ENCODE data around the gene ZSWIM4.
"Not testable (repeated sequence)": the region's sequence is repeated elsewhere in the genome, so short reads cannot be mapped to it uniquely, and the experiment has no call there.

The ZSWIM4 gene

GRCh38 chr19:13788991-13789390 lies 6.3 kb upstream of the ZSWIM4 start:
- no peaks in the 10 kb centered on the region for H3K9me3 ChIP-seq
- intact Hi-C loops (cut with DNase I; ENCODE audit: low total_unique reads): loop anchor here (10.0 kb wide), 1 partner anchor 286 kb away; the partner anchor contains the start of gene MISP3
- no peaks in the 10 kb centered on the region for H3K36me3 ChIP-seq
- H3K27ac ChIP-seq: peak overlapping the region; percentile 86 to 92
- peaks cover 0 to 57% (median 29%) of the 10 kb centered on the region in 4 donors for H3K4me1 ChIP-seq
- TF ChIP-seq, protein P1, sequence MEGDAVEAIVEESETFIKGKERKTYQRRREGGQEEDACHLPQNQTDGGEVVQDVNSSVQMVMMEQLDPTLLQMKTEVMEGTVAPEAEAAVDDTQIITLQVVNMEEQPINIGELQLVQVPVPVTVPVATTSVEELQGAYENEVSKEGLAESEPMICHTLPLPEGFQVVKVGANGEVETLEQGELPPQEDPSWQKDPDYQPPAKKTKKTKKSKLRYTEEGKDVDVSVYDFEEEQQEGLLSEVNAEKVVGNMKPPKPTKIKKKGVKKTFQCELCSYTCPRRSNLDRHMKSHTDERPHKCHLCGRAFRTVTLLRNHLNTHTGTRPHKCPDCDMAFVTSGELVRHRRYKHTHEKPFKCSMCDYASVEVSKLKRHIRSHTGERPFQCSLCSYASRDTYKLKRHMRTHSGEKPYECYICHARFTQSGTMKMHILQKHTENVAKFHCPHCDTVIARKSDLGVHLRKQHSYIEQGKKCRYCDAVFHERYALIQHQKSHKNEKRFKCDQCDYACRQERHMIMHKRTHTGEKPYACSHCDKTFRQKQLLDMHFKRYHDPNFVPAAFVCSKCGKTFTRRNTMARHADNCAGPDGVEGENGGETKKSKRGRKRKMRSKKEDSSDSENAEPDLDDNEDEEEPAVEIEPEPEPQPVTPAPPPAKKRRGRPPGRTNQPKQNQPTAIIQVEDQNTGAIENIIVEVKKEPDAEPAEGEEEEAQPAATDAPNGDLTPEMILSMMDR (IDR thresholded peaks at IDR 0.05): no peak
- DNase-seq: peak; percentile 58 to 77
- no peak overlapping the region for H3K4me3 ChIP-seq
- no peaks in the 10 kb centered on the region for H3K27me3 ChIP-seq

DNA sequence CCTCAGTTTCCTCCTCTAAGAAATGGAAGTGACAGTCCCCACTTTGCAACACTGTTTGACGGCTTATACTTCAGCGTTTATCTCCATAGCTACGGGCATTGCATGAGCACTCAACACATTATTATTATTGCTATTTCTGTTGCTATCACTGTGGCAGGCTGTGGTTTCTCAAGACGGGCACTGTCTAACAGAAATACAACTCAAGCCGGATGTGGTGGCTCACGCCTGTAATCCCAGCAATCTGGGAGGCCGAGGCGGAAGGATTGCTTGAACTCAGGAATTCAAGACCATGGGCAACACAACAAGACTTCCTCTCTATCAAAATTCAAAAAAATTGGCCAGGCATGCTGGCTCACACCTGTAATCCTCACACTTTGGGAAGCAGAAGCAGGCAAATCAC lies 4.9 kb upstream of the ZSWIM4 start:
- peaks cover 0 to 53% (median 32%) of the 10 kb centered on the region in 4 donors for H3K4me1 ChIP-seq
- no peaks in the 10 kb centered on the region for H3K27me3 ChIP-seq
- H3K9me3 ChIP-seq: no peaks in the 10 kb centered on the region
- DNase-seq: no peak
- intact Hi-C loops (cut with DNase I; ENCODE audit: low total_unique reads): no loop called here
- no peak overlapping the region for H3K4me3 ChIP-seq
- peak overlapping the region in 1 of 2 donors; percentile 92 for H3K27ac ChIP-seq
- TF ChIP-seq, protein P1 (IDR thresholded peaks at IDR 0.05): no peak
- H3K36me3 ChIP-seq: no peaks in the 10 kb centered on the region

DNA sequence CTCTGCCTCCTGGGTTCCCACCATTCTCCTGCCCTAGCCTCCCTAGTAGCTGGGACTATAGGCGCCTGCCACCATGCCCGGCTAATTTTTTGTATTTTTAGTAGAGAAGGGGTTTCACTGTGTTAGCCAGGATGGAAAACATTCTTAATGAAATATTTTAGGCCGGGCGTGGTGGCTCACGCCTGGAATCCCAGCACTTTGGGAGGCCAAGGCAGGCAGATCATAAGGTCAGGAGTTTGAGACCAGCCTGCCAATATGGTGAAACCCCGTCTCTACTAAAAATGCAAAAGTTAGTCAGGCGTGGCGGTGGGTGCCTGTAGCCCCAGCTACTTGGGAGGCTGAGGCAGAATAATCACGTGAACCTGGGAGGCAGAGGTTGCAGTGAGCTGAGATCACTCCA lies 1.9 kb upstream of the ZSWIM4 start:
- H3K36me3 ChIP-seq; H3K4me3 ChIP-seq; H3K27me3 ChIP-seq; H3K9me3 ChIP-seq; DNase-seq; intact Hi-C loops (cut with DNase I; ENCODE audit: low total_unique reads): not testable (repeated sequence)
- H3K27ac ChIP-seq: peak overlapping the region; percentile 88
- H3K4me1 ChIP-seq: peaks cover 0 to 62% (median 46%) of the 10 kb centered on the region in 4 donors

GRCh38 chr19:13794398-13794756 lies 866 bp upstream of the ZSWIM4 start:
- Histone ChIP-seq H3K4me1 (peaks cover 0 to 57% (median 37%) of the 10 kb centered on the region in 4 donors), H3K27me3 (no peaks in the 10 kb centered on the region), H3K27ac (peak overlapping the region; percentile 88), H3K4me3 (peak overlapping the region; percentile 68 to 70), H3K9me3 (no peaks in the 10 kb centered on the region), H3K36me3 (no peaks in the 10 kb centered on the region)
- intact Hi-C loops (cut with DNase I; ENCODE audit: low total_unique reads): no loop called here
- DNase-seq: peak; percentile 88 to 93
- TF ChIP-seq, protein P1 (IDR thresholded peaks at IDR 0.05): no peak

DNA sequence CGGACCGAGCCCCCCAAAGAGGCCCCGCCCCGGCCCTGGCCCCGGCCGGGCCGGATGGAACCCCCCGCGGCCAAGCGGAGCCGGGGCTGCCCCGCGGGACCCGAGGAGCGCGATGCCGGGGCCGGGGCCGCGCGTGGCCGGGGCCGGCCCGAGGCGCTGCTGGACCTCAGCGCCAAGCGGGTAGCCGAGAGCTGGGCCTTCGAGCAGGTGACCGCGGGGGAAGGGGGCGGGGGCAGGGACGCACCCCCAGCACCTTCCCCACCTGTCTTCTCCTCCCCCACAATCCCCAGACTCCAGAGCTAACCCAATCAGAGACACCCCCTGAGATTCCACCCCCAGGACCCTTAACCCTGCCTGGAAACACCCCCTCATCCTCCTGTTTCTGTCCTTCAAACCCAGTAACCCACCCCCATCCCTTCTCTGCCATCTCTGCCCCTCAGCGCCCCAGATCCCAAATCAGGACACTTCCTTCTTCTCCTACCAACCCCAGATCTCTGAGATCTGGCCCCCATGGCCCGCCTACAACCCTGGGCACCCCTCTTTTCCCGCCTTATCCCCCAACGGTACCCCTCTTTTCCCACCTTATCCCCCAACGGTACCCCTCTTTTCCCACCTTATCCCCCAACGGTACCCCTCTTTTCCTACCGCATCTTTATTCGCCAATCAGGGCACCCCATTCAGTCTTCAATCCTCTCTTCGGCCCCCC lies 505 bp downstream of the ZSWIM4 start:
- no peaks in the 10 kb centered on the region for H3K9me3 ChIP-seq
- H3K27me3 ChIP-seq: no peaks in the 10 kb centered on the region
- H3K36me3 ChIP-seq: no peaks in the 10 kb centered on the region
- intact Hi-C loops (cut with DNase I; ENCODE audit: low total_unique reads): loop anchor here (5.0 kb wide), 1 partner anchor 37 kb away; no protein-coding TSS in a partner anchor
- TF ChIP-seq, protein P1 (IDR thresholded peaks at IDR 0.05): no peak
- peak in 1 of 2 donors; percentile 73 for DNase-seq
- H3K4me1 ChIP-seq: peaks cover 0 to 54% (median 34%) of the 10 kb centered on the region in 4 donors
- peak overlapping the region; percentile 68 to 70 for H3K4me3 ChIP-seq
- H3K27ac ChIP-seq: peak overlapping the region; percentile 88

GRCh38 chr19:13796301-13797057 lies 1.2 kb downstream of the ZSWIM4 start:
- intact Hi-C loops (cut with DNase I; ENCODE audit: low total_unique reads): loop anchor here (5.0 kb wide), 1 partner anchor 36 kb away; no protein-coding TSS in a partner anchor
- TF ChIP-seq, protein P1 (IDR thresholded peaks at IDR 0.05): no peak
- Histone ChIP-seq H3K36me3 (no peaks in the 10 kb centered on the region), H3K9me3 (no peaks in the 10 kb centered on the region), H3K4me3 (peak overlapping the region; percentile 68 to 70), H3K4me1 (peaks cover 0 to 54% (median 34%) of the 10 kb centered on the region in 4 donors), H3K27ac (peak overlapping the region; percentile 88), H3K27me3 (no peaks in the 10 kb centered on the region)
- peak; percentile 87 to 94 for DNase-seq

Data from tibial artery (tissue), 4 donors.